GM23338 (cell line): ENCODE measurements around the gene MYF6. TPM values are rescaled to one million over a fixed set of nuclear protein-coding genes. Genes with fewer than 3 reads are reported as not detected.

ENCODE experiments used
- ATAC-seq: fragments of 200-7000 bp; cut with Tn5 transposase; 3 replicates; pipeline ENCODE4 v1.9.1; 2020
- DNase-seq: peaks from one replicate; pipeline ENCODE4 v3.0.0-alpha.2; 2015; ENCODE audit warnings: low spot score
- H2AFZ ChIP-seq: fragments of 200-600 bp; sonication (generic); 2 replicates; pipeline ENCODE4 v1.8.0; 2016; ENCODE audit warnings: antibody characterized with exemption, mild to moderate bottlenecking, moderate library complexity
- H3F3A ChIP-seq: fragments of 200-600 bp; sonication (generic); replicated peaks from 2 replicates; pipeline ENCODE4 v1.8.0; 2017; ENCODE audit warnings: antibody characterized with exemption, mixed run types, low read depth
- H3K27ac ChIP-seq: fragments of 200-600 bp; sonication (generic); 2 replicates; pipeline ENCODE4 v1.6.1; 2016; ENCODE audit warnings: low read depth
- H3K27me3 ChIP-seq: fragments of 200-600 bp; sonication (generic); 2 replicates; pipeline ENCODE4 v1.8.0; 2016; ENCODE audit warnings: mild to moderate bottlenecking, mixed run types, moderate library complexity; ENCODE audit not compliant: insufficient read depth
- H3K36me3 ChIP-seq: fragments of 200-600 bp; sonication (generic); 2 replicates; pipeline ENCODE4 v1.8.0; 2016; ENCODE audit warnings: mild to moderate bottlenecking; ENCODE audit not compliant: insufficient read depth
- H3K4me1 ChIP-seq: fragments of 200-600 bp; sonication (generic); 2 replicates; pipeline ENCODE4 v1.8.0; 2016; ENCODE audit warnings: mild to moderate bottlenecking, moderate library complexity; ENCODE audit not compliant: insufficient read depth
- H3K4me2 ChIP-seq: fragments of 200-600 bp; sonication (generic); 2 replicates; pipeline ENCODE4 v1.7.1; 2017; ENCODE audit warnings: mixed run types
- H3K4me3 ChIP-seq: fragments of 200-600 bp; sonication (generic); 2 replicates; pipeline ENCODE4 v1.6.1; 2016; ENCODE audit warnings: mixed run types
- H3K79me2 ChIP-seq: fragments of 200-600 bp; sonication (generic); replicated peaks from 2 replicates; pipeline ENCODE4 v1.8.0; 2017; ENCODE audit warnings: mild to moderate bottlenecking; ENCODE audit not compliant: insufficient read depth
- H3K9me2 ChIP-seq: fragments of 200-600 bp; sonication (generic); 2 replicates; pipeline ENCODE4 v1.8.0; 2017; ENCODE audit not compliant: insufficient read depth
- H4K20me1 ChIP-seq: fragments of 200-600 bp; sonication (generic); replicated peaks from 2 replicates; pipeline ENCODE4 v1.8.0; 2017; ENCODE audit warnings: mild to moderate bottlenecking; ENCODE audit not compliant: insufficient read depth
- H3K27ac Mint-ChIP-seq: 2 replicates; pipeline ENCODE4 v1.8.0; 2020; ENCODE audit warnings: inconsistent platforms, mild to moderate bottlenecking, moderate library complexity, mixed read lengths
- H3K27me3 Mint-ChIP-seq: 3 replicates; pipeline ENCODE4 v1.8.0; 2022; ENCODE audit warnings: low read depth, mild to moderate bottlenecking, moderate library complexity, mixed read lengths, inconsistent platforms; ENCODE audit not compliant: insufficient read depth, poor library complexity
- H3K36me3 Mint-ChIP-seq: 3 replicates; pipeline ENCODE4 v1.8.0; 2021; ENCODE audit warnings: low read depth, mild to moderate bottlenecking, inconsistent platforms, moderate library complexity, mixed read lengths
- H3K4me1 Mint-ChIP-seq: 3 replicates; pipeline ENCODE4 v1.8.0; 2020; ENCODE audit warnings: mild to moderate bottlenecking, inconsistent platforms, mixed read lengths
- H3K4me3 Mint-ChIP-seq: 3 replicates; pipeline ENCODE4 v1.8.0; 2021; ENCODE audit warnings: moderate library complexity, mild to moderate bottlenecking, inconsistent platforms, mixed read lengths
- H3K9me3 Mint-ChIP-seq: 3 replicates; pipeline ENCODE4 v1.8.0; 2020; ENCODE audit warnings: moderate library complexity, mild to moderate bottlenecking, inconsistent platforms, mixed read lengths
- CREB1 ChIP-seq: fragments of 250-450 bp; sonication (Bioruptor Pico); IDR thresholded peaks from 2 replicates; pipeline ENCODE4 v1.5.0; 2020; ENCODE audit warnings: low read depth, mild to moderate bottlenecking, moderate library complexity
- EZH2phosphoT487 ChIP-seq: fragments of 200-600 bp; sonication (generic); IDR thresholded peaks from one replicate; pipeline ENCODE4 v1.8.1; 2018; ENCODE audit warnings: antibody characterized with exemption; ENCODE audit not compliant: unreplicated experiment
- JUNB ChIP-seq: IDR thresholded peaks from one replicate; pipeline ENCODE4 v1.6.1; 2016; ENCODE audit warnings: antibody characterized with exemption; ENCODE audit not compliant: unreplicated experiment
- NANOG ChIP-seq: IDR thresholded peaks from 2 replicates; pipeline ENCODE4 v1.6.1; 2016; ENCODE audit warnings: antibody characterized with exemption, borderline replicate concordance
- POLR2AphosphoS5 ChIP-seq: IDR thresholded peaks from 2 replicates; pipeline ENCODE4 v1.6.1; 2016; ENCODE audit warnings: antibody characterized with exemption, low read depth
- STAT1 ChIP-seq: IDR thresholded peaks from one replicate; pipeline ENCODE4 v1.6.1; 2016; ENCODE audit warnings: antibody characterized with exemption; ENCODE audit not compliant: unreplicated experiment
- ZNF114 ChIP-seq: fragments of 250-450 bp; sonication (Bioruptor Pico); IDR thresholded peaks from 2 replicates; pipeline ENCODE4 v1.5.0; 2020; ENCODE audit warnings: mild to moderate bottlenecking, moderate library complexity
- ZNF331 ChIP-seq: fragments of 250-450 bp; sonication (Bioruptor Pico); IDR thresholded peaks from 2 replicates; pipeline ENCODE4 v1.5.0; 2020; ENCODE audit warnings: low read depth, mild to moderate bottlenecking, moderate library complexity
- polyA plus RNA-seq: library from polyadenylated mRNA; unstranded; fragments of >200 nt; fragmentation: Nextera tagmentation; extraction: Ambion mirVana; gene quantifications from 2 replicates; pipeline ENCODE4 v1.2.1, GENCODE V29; 2016
- total RNA-seq: library from RNA; depleted of rRNA; stranded (reverse); fragments of >200 nt; shearing (Covaris generic); gene quantifications from 2 replicates; pipeline ENCODE4 v1.2.3, GENCODE V29; 2014
- TF ChIP-seq, protein P1 (sequence below), 2 experiments: fragments of 200-600 bp in 1 of 2; sonication (generic) in 1 of 2; conservative IDR thresholded peaks; 2 replicates each; pipeline versions ENCODE4 v1.5.1 to v1.6.1; 2016 to 2017; ENCODE audit warnings: antibody characterized with exemption in 2 of 2, low read depth in 2 of 2, mild to moderate bottlenecking in 2 of 2, moderate library complexity in 1 of 2
- TF ChIP-seq, protein P2 (sequence below): fragments of 250-450 bp; sonication (Bioruptor Pico); IDR thresholded peaks from 2 replicates; pipeline ENCODE4 v1.5.0; 2020; ENCODE audit warnings: mild to moderate bottlenecking, moderate library complexity
- TF ChIP-seq, protein P3 (sequence below): IDR thresholded peaks from one replicate; pipeline ENCODE4 v1.6.1; 2018; ENCODE audit warnings: antibody characterized with exemption; ENCODE audit not compliant: unreplicated experiment

Gene MYF6
- total and polyA plus RNA-seq, 2 experiments from 2014 or later: not detected

DNA sequence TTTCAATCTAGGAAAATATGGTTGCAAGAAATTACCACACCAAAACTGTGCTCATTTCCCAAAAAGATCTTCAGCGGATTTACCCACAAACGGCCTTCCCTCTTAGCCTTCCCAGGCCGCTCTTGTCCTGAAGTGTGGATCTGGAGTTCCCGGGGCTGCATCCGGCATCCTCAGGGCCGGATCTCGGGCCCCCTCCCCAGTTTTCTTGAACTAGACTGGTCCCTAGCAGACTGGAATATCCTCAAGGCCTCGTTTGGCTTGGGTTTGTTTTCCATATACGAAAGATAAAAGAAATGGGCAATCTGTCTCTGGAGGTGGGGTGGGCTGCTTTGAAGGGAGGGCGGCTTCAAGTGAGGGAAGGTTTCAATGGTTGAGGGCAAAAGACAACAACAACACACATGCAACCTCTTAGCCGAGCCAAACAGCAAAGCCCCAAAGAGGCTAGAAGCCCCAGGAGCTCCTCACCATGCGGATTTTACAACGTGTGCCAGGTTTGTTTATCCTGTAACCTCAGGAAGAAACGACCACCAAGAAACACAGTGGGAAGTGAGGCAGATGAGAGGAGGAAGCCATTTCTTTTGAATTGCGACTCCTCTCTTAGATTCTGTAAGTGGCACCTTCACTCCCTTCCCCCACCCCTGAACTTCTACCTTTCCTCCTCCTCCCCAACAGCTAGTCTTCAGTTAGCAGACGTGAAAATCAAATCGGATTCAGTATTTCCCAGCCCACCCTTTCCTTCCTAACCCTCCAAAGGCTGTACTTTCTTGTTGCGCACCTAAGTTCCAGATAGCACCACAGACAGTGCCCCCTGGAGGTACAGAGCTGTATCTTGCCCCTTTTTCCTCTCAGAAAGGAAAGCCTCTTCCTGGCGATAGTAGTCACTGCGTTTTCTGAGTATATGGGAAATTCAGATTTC is 2.6 kb downstream of the MYF6 start (continued):
- TF ChIP-seq, protein P1, sequence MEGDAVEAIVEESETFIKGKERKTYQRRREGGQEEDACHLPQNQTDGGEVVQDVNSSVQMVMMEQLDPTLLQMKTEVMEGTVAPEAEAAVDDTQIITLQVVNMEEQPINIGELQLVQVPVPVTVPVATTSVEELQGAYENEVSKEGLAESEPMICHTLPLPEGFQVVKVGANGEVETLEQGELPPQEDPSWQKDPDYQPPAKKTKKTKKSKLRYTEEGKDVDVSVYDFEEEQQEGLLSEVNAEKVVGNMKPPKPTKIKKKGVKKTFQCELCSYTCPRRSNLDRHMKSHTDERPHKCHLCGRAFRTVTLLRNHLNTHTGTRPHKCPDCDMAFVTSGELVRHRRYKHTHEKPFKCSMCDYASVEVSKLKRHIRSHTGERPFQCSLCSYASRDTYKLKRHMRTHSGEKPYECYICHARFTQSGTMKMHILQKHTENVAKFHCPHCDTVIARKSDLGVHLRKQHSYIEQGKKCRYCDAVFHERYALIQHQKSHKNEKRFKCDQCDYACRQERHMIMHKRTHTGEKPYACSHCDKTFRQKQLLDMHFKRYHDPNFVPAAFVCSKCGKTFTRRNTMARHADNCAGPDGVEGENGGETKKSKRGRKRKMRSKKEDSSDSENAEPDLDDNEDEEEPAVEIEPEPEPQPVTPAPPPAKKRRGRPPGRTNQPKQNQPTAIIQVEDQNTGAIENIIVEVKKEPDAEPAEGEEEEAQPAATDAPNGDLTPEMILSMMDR (conservative IDR thresholded peaks at IDR 0.05; ENCODE audit: low read depth in 2 of 2): peak; percentile 88 to 99
- TF ChIP-seq ZNF114: no peak
- no peak for TF ChIP-seq JUNB
- no peak for TF ChIP-seq POLR2AphosphoS5
- no peak for TF ChIP-seq NANOG
- no peak for TF ChIP-seq CREB1 (CRISPR knock-in tag)

DNA sequence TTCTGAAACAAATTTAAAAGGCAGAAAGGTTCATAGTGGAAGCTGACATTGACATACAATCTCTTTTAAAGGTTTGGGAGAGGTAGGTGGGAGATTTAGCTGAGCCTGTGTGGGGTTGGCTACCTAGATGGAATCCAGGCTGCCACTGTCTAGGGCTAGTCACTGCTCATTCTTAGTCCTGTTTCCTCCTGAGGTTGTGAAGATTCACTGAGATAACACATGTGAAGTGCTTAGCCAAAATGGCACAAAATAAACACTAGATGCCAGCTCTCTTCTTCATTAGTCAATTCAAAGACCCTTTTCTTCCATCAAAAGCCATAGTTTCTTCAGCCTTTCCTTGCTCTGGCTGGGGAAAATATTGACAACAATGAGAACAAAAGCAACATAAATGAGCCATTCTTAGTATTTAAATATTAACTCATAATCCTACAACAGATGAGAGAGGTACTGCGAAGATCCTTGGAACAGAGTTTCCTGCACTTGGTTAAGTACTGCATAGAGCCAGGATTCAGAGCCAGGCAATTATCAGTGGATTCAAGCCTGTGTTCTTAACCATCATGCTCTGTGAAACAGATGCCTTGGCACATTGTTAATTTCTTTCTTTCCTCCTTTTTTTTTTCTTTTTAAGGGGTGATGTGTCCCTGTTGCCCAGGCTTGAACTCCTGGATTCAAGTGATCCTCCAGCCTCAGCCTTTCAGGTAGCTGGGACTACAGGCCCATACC is 3.5 kb downstream of the MYF6 start:
- Histone ChIP-seq H3K4me3 (peak overlapping the region; percentile 50), H3F3A (peaks cover 12% of the 10 kb centered on the region; the same call in 1 of the 2 replicates), H3K36me3 (no peaks in the 10 kb centered on the region), H3K9me2 (no peaks in the 10 kb centered on the region), H3K4me2 (peak overlapping the region; percentile 90), H2AFZ (no peak overlapping the region), H4K20me1 (peaks cover 9% of the 10 kb centered on the region; the same call in 1 of the 2 replicates), H3K79me2 (no peaks in the 10 kb centered on the region), H3K4me1 (peaks cover 78% of the 10 kb centered on the region), H3K27me3 (peaks cover 100% of the 10 kb centered on the region), H3K27ac (no peak overlapping the region)
- Mint-ChIP-seq H3K27ac (no peak overlapping the region), H3K4me1 (peaks cover 69% of the 10 kb centered on the region), H3K27me3 (peaks cover 80% of the 10 kb centered on the region), H3K36me3 (no peaks in the 10 kb centered on the region), H3K9me3 (no peaks in the 10 kb centered on the region), H3K4me3 (peak overlapping the region; percentile 75; the same call in 2 of the 3 replicates)
- peak; percentile 3; the same call in 2 of the 3 replicates for ATAC-seq
- no peak for DNase-seq
- TF ChIP-seq POLR2AphosphoS5: no peak
- TF ChIP-seq EZH2phosphoT487: no peak
- TF ChIP-seq, protein P2, sequence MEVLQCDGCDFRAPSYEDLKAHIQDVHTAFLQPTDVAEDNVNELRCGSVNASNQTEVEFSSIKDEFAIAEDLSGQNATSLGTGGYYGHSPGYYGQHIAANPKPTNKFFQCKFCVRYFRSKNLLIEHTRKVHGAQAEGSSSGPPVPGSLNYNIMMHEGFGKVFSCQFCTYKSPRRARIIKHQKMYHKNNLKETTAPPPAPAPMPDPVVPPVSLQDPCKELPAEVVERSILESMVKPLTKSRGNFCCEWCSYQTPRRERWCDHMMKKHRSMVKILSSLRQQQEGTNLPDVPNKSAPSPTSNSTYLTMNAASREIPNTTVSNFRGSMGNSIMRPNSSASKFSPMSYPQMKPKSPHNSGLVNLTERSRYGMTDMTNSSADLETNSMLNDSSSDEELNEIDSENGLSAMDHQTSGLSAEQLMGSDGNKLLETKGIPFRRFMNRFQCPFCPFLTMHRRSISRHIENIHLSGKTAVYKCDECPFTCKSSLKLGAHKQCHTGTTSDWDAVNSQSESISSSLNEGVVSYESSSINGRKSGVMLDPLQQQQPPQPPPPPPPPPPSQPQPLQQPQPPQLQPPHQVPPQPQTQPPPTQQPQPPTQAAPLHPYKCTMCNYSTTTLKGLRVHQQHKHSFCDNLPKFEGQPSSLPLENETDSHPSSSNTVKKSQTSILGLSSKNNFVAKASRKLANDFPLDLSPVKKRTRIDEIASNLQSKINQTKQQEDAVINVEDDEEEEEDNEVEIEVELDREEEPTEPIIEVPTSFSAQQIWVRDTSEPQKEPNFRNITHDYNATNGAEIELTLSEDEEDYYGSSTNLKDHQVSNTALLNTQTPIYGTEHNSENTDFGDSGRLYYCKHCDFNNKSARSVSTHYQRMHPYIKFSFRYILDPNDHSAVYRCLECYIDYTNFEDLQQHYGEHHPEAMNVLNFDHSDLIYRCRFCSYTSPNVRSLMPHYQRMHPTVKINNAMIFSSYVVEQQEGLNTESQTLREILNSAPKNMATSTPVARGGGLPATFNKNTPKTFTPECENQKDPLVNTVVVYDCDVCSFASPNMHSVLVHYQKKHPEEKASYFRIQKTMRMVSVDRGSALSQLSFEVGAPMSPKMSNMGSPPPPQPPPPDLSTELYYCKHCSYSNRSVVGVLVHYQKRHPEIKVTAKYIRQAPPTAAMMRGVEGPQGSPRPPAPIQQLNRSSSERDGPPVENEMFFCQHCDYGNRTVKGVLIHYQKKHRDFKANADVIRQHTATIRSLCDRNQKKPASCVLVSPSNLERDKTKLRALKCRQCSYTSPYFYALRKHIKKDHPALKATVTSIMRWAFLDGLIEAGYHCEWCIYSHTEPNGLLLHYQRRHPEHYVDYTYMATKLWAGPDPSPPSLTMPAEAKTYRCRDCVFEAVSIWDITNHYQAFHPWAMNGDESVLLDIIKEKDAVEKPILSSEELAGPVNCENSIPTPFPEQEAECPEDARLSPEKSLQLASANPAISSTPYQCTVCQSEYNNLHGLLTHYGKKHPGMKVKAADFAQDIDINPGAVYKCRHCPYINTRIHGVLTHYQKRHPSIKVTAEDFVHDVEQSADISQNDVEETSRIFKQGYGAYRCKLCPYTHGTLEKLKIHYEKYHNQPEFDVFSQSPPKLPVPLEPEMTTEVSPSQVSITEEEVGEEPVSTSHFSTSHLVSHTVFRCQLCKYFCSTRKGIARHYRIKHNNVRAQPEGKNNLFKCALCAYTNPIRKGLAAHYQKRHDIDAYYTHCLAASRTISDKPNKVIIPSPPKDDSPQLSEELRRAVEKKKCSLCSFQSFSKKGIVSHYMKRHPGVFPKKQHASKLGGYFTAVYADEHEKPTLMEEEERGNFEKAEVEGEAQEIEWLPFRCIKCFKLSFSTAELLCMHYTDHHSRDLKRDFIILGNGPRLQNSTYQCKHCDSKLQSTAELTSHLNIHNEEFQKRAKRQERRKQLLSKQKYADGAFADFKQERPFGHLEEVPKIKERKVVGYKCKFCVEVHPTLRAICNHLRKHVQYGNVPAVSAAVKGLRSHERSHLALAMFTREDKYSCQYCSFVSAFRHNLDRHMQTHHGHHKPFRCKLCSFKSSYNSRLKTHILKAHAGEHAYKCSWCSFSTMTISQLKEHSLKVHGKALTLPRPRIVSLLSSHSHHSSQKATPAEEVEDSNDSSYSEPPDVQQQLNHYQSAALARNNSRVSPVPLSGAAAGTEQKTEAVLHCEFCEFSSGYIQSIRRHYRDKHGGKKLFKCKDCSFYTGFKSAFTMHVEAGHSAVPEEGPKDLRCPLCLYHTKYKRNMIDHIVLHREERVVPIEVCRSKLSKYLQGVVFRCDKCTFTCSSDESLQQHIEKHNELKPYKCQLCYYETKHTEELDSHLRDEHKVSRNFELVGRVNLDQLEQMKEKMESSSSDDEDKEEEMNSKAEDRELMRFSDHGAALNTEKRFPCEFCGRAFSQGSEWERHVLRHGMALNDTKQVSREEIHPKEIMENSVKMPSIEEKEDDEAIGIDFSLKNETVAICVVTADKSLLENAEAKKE (CRISPR knock-in tag): no peak
- no peak for TF ChIP-seq CREB1 (CRISPR knock-in tag)
- TF ChIP-seq, protein P3, sequence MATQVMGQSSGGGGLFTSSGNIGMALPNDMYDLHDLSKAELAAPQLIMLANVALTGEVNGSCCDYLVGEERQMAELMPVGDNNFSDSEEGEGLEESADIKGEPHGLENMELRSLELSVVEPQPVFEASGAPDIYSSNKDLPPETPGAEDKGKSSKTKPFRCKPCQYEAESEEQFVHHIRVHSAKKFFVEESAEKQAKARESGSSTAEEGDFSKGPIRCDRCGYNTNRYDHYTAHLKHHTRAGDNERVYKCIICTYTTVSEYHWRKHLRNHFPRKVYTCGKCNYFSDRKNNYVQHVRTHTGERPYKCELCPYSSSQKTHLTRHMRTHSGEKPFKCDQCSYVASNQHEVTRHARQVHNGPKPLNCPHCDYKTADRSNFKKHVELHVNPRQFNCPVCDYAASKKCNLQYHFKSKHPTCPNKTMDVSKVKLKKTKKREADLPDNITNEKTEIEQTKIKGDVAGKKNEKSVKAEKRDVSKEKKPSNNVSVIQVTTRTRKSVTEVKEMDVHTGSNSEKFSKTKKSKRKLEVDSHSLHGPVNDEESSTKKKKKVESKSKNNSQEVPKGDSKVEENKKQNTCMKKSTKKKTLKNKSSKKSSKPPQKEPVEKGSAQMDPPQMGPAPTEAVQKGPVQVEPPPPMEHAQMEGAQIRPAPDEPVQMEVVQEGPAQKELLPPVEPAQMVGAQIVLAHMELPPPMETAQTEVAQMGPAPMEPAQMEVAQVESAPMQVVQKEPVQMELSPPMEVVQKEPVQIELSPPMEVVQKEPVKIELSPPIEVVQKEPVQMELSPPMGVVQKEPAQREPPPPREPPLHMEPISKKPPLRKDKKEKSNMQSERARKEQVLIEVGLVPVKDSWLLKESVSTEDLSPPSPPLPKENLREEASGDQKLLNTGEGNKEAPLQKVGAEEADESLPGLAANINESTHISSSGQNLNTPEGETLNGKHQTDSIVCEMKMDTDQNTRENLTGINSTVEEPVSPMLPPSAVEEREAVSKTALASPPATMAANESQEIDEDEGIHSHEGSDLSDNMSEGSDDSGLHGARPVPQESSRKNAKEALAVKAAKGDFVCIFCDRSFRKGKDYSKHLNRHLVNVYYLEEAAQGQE: no peak
- TF ChIP-seq NANOG: no peak
- TF ChIP-seq JUNB: no peak
- TF ChIP-seq STAT1: no peak
- no peak for TF ChIP-seq ZNF331 (CRISPR knock-in tag)
